GM19455 (cell line): ENCODE data around the gene RDM1.

Source experiments
- ATAC-seq: cut with Tn5 transposase; IDR thresholded peaks from one replicate; pipeline ENCODE4 v1.9.1; 2021; ENCODE audit not compliant: unreplicated experiment

RDM1 gene

DNA sequence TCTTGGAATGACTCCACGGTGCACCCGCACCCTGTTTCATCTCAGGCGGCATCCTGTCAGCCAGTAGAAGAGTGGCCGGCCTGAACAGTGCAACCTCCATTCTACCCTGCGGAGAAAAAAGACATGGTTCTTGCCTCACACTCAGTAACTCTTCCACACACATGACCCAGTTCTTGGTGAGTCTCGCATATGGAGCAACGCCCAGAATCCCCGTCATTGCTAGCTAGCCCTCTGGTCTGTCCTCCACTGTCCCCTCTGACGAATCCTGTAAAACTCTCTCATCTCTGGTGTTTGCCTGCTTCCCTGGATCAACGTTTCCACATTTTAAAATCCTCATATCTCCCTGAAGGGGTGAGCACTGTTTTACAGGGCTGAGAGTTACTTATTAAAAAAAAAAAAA, 4.2 kb upstream of the RDM1 start:
- no peak for ATAC-seq

DNA sequence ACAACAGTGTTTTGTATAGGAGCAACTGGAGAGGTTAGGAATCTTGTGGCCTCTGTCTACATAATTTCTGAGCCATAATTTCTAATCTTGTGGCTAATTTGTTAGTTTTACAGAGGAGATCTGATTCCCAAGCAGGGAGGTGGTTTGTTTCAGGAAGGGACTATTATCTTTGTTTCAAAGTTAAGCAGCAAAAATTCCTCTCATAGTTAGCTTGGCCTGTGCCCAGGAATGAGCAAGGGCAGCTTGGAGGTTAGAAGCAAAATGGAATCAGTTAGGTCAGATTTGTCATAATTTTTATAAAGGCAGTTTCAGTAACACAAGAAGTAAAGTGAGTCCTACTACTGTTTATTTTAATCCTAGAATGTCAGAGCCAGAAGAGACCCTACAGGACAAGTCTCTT, 2.0 kb upstream of the RDM1 start:
- ATAC-seq = no peak

DNA sequence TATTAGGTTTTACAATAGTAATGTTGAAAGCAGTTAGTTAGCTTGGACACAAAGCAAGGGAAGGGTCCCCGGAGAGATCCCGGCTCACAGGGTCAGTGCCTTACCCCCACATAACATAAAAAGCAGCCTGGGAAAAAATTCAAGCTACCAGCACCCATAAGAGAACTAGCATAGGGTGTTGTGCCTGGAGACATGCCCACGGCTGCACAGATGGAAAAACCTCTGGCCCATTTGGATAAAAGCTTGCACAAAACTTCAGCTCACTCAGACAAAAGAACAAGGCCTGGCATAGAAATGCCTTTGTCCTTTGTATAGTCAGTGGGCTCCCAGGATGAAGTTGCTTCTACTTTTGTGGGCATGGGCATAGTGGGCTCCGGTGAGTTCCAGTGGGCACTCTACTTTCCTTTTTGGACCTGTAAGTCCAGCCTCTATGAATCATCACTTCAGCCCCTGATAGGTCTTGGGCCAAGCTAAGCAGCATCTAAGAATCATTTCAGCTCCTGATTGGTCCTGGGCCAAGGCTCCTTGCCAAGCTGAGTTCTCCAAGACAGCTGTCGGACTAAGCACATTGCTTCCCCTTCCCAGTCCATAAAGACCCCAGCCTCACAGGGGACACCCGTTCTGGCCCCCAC, 1.3 kb upstream of the RDM1 start:
- ATAC-seq = no peak

DNA sequence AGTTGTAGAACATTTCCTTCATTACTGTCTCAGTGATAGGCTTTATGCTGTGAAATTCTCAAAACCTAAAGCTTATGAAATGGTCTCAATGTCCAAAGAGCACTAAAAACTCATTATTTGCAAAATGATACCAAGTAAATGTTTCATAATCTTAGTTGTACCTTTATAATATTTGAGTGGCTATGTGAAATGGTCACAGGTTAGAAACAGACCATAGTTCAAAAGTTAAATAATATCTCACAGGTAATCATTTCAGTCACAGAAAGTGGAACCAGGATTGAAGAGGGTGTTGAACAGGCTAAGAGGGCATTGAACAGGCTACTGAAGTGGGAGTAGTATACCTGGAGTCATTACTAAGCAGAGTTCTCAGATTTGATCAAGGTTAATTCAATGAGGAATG, 2.9 kb downstream of the RDM1 start:
- no peak for ATAC-seq

DNA sequence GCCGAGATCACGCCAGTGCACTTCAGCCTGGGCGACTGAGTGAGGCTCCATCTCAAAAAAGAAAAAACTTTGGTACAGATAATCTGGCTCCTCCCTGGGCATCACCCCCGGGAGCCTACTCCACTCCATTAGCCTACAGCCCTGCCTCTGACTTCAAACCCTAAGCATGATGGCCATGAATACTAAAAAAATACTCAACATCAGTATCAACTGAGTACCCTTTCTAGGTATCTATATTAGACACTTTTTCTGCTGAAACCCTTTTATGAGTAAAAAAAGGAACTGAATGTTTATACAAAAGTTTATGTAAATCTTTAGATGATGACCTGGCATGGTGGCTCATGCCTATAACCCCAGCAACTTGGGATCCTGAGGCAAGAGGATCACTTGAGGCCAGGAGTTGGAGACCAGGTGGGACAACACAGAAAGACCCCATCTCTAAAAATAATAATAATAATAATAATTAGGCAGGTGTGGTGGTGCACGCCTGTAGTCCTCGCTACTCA, 6.9 kb downstream of the RDM1 start:
- ATAC-seq = no peak

DNA sequence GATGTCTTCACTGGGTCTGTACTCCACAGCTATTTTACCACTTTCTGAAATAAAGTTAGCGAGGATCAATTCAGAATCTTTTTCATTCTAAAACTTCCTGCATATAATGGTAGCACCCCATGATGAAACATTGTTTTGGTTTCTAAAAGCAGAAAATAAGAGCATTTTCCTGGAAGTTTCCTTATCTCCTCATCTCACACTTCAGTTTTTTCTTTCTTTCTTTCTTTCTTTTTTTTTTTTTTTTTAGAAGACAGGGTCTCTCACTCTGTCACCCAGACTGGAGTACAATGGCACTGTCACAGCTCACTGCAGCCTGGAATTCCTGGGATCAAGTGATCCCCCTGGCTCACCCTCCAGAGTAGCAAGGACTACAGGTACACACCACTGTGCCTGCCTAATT, 10.3 kb downstream of the RDM1 start:
- ATAC-seq = no peak

DNA sequence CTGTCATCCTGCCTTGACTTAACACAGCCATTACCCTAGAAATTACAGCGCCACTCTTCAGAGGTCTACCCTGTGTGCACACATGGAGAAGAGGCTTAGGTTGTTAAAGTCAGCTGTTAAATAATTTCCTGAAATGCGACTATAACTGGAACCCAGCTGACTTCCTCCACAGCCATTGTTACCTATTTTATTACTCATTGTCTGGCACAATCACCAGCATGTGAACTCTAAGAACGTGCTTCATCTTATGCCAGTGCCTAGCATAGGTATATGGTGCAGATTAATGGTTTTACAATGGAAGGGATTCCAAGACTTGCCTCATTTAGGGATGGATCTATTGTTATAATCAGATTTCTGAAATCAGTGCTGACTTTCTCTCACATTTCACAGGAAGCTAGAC, 11.9 kb downstream of the RDM1 start:
- ATAC-seq = no peak

DNA sequence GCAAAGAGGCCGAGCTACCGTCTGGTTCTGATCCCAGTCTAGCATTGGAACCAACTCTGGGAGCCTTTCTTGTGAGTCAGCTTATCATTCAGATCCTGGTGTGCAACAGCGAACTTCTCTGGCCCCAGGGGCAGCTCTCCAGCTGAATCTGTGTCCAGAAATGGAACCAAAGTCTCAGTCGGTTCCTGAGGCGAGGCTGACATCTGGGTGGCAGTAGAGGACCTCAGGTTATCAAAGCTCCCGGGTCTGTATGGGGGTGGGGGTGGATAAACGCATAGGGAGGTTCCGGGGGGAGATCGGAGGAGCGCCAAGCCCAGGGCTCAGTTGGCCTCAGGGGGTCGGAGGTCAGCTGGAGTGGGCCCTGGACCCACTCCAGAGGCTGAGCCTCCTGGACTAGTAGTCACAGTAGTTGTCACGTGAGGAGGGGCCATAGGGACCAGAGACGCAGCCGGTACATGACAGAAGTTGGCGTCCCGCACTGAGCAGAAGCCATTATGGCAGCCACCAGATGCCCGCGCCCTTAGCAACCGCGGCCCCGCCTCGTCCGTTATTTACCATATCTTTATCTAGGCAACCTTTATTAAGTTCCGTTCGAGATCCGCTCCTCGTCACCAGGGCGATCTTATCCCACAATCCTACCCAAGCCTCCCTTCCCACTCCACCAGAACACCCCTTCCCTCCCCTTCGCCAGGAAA, 12.9 kb downstream of the RDM1 start:
- ATAC-seq = no peak

DNA sequence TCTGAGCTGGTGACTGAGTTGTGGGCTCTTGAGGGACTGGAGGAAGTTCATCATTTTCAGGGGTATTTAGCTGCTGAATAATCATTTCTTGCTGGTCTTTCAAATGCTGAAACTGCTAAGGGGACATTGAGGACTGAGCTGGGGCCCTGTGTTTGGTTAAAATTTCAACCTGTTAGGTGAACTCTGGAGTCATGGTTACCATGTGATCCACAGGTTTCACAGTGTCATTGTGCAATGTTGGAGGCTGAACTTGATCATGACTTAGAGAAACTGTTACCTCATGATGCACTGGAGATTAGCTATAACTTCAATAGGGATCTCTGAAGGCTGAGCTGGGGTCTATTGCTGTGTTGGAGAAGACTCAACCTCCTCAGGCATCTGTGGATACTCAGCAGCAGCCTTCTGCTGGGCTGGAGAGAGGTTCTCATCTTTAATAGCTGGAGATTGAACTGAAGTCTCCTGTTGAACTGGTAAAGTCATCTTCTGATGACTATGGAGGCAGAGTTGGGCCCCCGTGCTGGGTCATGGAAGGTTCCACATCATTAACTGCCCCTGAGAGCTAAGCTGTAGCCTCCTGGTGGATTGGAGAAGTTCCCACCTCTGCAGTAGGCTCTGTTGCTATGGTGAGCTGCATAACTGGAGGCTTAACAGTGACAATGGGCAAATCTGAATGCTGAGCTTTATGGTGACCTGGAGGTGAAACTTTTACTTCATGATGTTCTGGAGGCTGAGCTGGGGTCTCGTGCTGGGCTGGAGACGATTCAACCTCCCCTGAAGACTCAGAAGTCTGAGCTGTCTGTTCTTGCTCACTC, 15.2 kb downstream of the RDM1 start:
- ATAC-seq = no peak

DNA sequence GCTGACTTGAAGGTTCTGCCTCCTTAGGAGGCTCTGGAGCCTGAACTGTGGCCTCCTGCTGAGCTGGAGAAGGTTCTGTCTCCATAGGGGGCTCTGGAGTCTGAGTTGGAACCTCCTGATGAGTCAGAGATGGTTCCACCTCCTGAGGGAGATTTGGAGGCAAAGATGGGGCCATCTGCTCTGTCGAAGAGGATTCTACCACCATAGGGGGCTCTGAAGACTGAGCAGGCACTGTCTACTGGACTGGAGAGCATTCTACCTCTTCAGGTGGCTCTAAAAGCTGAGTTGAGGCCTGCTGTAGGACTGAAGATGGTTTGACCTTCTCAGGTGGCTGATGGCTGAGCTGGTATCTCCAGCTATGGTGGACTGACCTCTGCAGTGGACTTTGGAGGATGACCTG, 16.2 kb downstream of the RDM1 start:
- no peak for ATAC-seq

DNA sequence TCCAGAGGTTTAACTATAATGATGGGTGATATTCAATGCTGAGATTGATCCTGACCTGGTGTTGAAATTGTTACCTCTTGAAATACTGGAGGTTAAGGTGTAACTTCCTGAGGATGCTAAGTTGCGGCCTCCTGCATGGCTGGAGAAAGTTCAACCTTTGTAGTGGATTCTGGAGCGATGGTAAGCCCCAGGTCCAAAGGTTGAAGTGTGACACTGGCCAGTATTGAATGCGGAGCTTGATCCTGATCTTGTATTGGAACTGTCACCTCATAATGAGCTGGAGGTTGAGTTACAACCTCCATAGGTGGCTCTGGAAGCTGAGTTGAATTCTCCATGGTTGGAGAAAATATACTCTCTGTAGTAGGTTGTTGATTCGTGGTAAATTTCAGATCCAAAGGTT, 17.0 kb downstream of the RDM1 start:
- no peak for ATAC-seq

DNA sequence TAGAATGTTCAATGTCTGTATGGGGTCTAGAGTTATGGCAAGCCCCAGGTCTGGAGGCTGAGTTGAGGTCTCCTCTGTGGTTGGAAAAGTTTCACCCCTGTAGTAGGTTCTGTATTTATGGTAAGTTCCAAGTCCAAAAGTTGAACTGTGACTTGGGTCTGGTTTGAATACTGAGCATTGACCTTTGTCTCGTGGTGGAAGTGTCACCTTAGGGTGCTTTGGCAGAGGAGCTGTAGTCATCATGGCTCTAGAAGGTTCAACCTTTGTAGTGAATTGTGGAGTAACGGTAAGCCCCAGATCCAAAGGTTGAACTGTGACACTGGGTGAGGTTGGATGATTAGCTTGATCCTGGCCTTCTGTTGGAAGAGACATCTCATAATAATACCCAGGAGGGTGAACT, 17.6 kb downstream of the RDM1 start:
- ATAC-seq = no peak

DNA sequence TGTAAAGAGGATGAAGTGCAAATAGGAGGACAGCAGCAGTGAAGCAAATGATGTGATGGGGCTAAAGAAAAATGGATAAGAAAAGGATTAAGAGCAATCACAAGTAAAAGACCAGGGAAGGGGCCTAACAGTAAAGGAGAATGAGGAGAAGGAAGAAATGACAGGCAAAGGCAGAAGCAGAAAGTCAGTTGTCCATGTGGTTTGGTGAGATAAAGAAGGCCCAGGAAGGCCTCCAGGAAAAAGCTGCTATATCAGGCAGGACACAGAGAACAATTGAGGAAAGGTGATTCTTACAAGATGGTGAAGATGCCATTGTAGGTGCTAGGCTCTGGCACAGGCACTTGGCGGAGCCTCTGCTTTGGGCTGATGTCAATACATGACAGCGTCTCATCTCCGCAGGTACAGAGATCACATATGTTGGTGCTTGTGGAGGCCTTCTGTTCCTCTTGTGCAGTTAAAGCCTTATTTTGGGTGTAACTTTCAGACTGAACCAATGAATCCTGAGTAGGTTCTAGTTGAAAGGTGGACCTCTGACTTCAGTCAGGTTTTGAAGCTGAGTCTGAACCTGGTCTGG, 18.1 kb downstream of the RDM1 start:
- ATAC-seq = no peak

DNA sequence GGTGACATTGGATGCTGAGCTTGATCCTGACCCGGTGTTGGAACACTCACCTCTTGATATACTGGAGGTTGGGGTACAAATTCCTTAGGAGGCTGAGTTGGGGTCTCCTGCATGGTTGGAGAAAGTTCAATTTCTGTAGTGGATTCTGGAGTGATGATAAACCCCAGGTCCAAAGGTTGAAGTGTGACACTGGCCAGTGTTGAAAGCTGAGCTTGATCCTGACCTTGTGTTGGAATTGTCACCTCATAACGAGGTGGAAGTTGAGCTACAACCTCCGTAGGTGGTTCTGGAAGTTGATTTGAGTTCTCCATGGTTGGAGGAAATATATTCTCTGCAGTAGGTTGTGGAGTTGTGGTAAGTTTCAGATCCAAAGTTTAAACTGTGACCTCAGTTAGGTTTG, 21.2 kb downstream of the RDM1 start:
- no peak for ATAC-seq

DNA sequence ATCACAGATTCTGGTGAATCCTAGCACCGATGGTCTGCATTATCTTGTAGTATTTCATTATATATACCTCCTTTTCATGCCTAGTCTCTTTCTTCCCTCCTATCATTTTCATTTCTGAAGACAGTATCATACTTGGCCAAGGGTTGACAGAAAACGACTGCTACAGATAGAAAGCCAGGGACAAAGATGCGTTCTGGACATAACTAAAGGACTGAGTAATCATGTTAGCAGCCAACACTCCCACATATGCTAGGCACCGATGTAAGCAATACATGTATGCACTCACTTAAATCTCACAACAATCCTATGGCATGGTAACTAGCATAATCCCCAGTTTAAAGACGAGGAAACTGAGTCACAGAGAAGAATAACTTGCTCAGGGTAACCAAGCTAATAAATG, 22.9 kb downstream of the RDM1 start:
- ATAC-seq = no peak

DNA sequence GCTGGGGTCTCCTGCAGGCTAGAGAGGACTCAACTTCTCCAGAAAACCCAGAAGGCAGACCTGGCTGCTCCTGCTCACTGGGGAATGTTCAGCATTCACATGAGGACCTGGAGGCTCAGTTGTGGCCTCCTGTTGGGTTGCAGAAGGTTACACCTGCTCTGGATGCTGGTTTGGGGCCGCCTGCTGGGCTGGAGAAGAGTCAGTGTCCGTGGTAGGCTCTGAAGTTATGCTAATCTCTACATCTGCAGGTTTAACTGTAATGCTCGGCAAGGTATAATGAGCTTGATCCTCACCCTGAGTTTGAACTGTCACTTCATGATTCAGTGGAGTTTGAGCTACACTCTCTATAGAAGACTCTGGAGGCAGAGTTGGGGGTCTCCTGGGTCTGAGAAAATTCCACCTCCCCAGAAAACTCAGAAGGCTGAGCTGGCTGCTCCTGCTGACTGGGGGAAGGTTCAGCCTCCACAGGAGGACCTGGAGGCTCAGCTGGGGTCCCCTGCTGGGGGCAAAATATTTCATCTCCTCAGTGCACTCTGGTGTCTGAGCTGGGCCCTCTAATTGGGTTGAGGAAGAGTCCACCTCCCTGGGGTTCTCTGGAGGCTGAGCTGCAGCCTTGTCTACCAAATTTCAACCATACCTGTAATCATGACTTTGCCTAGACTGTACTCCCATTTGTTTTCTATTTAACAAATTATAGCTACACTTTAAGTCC, 23.5 kb downstream of the RDM1 start:
- ATAC-seq = no peak

DNA sequence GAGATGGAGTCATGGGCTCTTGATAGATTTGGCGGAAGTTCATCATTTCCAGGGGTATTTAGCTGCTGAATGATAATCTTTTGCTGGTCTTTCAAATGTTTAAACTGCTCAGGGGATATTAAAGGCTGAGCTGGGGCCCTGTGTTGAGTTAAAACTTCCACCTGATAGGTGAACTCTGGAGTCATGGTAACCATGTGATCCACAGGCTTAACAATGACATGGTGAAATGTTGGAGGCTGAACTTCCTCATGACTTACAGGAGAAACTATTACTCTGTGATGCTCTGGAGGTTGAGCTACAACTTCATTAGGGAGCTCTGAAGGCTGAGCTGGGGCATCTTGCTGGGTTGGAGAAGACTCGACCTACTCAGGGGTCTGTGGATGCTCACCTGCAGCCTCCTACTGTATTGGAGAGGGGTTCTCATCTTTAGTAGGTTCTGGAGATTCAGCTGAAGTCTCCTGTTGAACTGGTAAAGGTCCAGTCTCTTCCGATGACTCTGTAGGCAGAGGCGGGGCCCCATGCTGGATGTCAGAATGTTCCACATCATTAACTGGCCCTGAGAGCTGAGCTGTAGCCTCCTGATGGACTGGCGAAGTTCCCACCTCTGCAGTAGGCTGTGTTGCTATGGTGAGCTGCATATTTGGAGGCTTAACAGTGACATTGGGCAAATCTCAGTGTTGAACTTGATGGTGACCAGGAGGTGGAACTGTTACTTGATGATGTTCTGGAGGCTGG, 24.2 kb downstream of the RDM1 start:
- ATAC-seq = no peak

DNA sequence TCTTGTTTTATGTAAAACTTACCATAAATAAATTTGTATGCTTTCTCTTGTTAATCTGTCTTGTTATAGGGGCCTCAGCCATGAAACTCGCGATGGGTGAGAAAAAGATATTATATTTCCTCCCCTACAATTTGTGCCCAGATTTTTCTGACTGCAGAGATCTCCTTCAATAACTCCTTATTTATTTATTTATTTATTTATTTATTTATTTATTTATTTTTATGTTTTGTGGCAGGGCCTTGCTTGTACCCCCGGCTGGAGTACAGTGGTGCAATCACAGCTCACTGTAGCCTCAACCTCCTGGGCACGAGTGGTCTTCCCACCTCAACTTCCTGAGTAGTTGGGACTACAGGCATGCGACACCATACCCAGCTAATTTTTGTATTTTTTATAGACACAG, 27.1 kb downstream of the RDM1 start:
- no peak for ATAC-seq

DNA sequence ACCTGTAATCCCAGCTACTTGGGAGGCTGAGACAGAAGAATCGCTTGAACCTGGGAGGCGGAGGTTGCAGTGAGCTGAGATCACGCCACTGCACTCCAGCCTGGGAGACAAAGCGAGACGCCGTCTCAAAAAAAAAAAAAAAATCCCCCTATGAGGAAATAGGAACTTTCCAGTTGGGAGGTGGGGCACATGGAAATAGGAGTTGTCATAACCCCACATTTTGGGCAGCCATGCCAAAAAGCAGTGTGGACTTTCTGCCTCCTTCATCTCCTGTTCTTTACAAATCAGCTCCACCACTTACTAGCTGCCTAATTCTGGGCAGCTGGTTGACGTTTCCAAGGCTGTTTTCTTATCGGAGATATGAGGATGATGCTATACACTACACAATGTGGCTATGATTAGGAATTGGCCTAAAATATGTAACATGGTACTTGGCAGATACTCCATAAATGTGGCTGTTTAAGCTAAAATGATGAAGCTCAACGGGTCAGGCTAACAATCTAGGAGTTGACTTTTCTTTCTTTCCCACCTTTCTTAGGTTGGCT, 28.9 kb downstream of the RDM1 start:
- ATAC-seq = no peak
